Astrocyte of the cerebellum (primary cell): Measurements from ENCODE around the gene EPS8.

Experiments used
- DNase-seq: peaks from one replicate; pipeline ENCODE4 v3.0.0-alpha.2; 2011; ENCODE audit warnings: low read depth
- H3K4me3 ChIP-seq: 2 replicates; pipeline ENCODE4 v1.5.1; 2011; ENCODE audit warnings: mild to moderate bottlenecking, low read depth, low read length, moderate library complexity
- CTCF ChIP-seq: IDR thresholded peaks from 2 replicates; pipeline ENCODE4 v1.5.1; 2012; ENCODE audit warnings: low read length, low read depth, moderate library complexity, mild to moderate bottlenecking; ENCODE audit errors: missing control alignments
- in situ Hi-C: cut with HindIII; loops from 2 replicates; pipeline ENCODE4 v1.10.0; 2017; ENCODE audit warnings: low sequenced_read_pairs

The EPS8 gene

GRCh38 chr12:15601210-15601800, 187.9 kb downstream of the EPS8 start:
- no peak overlapping the region for H3K4me3 ChIP-seq
- in situ Hi-C loops, result no loop called here
- no peak for TF ChIP-seq CTCF
- DNase-seq, result peak; percentile 15

GRCh38 chr12:15600223-15600935, 188.8 kb downstream of the EPS8 start:
- H3K4me3 ChIP-seq, result no peak overlapping the region
- in situ Hi-C loops, result no loop called here
- no peak for DNase-seq
- no peak for TF ChIP-seq CTCF

- TF ChIP-seq CTCF, result no peak
- peak; percentile 80 for DNase-seq
- in situ Hi-C loops, result no loop called here
- no peak overlapping the region for H3K4me3 ChIP-seq
These were observed 189.7 kb downstream of the EPS8 start for GRCh38 chr12:15599266-15600037.

GRCh38 chr12:15597125-15597830, 191.9 kb downstream of the EPS8 start:
- DNase-seq, result no peak
- in situ Hi-C loops, result no loop called here
- no peak for TF ChIP-seq CTCF
- H3K4me3 ChIP-seq, result no peak overlapping the region

GRCh38 chr12:15596174-15596573, 193.0 kb downstream of the EPS8 start:
- in situ Hi-C loops, result no loop called here
- H3K4me3 ChIP-seq, result no peak overlapping the region
- TF ChIP-seq CTCF, result no peak
- no peak for DNase-seq

GRCh38 chr12:15592934-15593333, 196.3 kb downstream of the EPS8 start:
- TF ChIP-seq CTCF, result peak; percentile 44
- H3K4me3 ChIP-seq, result no peak overlapping the region
- DNase-seq, result no peak
- in situ Hi-C loops, result no loop called here
